GM19328 (cell line): Measurements from ENCODE around the gene KERA.

ENCODE experiments used
- ATAC-seq: cut with Tn5 transposase; IDR thresholded peaks from one replicate; pipeline ENCODE4 v1.9.1; 2021; ENCODE audit warnings: mild to moderate bottlenecking, moderate library complexity; ENCODE audit not compliant: unreplicated experiment

Gene KERA

DNA sequence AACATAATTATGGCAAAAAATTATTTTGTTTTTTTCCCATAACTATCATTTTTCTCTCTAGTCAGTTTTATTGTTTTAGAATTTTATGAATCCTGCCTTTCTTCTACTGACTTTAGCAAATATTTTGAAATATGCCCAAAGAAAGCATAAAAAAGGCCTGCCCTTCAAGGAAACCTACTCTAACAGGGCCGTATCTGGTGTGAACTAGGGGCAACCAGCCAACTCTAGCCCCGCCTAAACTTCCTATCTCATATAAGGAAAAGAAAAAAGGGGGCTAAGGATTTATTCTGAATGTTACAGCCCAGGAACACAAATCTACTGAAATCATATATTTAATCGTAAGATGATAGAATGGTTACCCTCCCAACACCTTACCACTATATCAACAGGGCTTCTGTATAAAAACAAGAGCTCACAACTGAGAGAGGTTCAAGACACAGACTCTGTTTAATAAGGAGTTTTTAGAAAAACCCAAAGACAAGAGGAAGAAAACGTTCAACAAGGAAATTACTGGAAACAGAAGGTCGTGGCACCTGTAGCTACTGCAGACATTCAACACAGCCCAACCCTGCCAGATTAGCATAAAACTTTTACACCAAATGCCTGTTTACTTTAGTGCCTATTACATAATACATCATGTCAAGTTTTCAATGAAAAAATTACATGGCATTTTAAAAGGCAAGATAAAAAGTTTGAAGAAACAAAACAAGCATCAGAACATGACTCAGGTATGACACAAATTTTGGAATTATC is 40.1 kb downstream of the KERA start:
- no peak for ATAC-seq

DNA sequence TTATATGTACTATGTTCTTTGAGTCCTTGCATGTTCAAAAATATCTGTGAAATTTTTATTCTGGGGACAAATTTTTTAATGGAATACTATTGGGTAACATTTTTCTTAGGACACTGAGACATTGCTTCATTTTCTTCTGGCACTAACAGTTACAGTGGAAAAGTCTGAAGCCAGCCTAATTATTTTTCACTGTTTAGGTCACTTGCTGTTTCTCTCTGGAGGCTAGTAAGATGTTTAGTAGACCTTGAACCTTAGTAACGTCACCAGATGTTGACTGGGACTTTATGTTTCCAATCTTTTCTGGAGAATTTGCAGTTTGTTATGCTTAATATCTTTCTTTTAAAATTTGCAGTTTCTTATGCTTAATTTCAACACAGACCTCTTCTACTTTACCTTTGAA is 40.8 kb downstream of the KERA start:
- no peak for ATAC-seq

DNA sequence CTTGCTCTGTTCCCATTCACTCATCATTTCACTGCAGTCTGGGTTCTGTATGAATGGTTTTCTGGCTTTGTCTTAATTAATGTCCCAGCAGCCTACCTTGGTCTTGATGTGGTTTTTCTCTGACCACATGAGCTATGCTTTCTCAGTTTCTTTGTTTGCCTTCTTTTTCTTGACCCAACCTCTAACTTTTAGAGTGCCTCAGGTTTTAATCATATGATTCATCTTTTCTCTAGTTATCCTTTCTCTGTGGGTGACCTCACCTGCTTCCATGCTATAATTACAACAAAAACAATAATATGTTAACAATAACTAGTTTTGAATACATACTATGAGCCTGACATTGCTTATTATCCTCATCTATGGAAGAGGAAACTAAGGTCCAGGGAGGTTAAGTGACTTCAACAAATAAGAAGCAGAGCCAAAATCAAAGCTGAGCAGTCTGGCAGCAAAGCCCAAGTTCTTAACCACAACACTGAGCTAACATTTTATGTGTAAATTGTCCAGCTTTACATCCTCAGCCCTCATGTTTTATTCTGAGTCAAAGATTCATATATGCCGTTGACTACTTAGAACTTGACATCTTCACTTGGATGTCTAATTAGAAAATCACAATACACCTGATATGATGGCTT is 48.4 kb downstream of the KERA start:
- ATAC-seq = peak; percentile 68

DNA sequence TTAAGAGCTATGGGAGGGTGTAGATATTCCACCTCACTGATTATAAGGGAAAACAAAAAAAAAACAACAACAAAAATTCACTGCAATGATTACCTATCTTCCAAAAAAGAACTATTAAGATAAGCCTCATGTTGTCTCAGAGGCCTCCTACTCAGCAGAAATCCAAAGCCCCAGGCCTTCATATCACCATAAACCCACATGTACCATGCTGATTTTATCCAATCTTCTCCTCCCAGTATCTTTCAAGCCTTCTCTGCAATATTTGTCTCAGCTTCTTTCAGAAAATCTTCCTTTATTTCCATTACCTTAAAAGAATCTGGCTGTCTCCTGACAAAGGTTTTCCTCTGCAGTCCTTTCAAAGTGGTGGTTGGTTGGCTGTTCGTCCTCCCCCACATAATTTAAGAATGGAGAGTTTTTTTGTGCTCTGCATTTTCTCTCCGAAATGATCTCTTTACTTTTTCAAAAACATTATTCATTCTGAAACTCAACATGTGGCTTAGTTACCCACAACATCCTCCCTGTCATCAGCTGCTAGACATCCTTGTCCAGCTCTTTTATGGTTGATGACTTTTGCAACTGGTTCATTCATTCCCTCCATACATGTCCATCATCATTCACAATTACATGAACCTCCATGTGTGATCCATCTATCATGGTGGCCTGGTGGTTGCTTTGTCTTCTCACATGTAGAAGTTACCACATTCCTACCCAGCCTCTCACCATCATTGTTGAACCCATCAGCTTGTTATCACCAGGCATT is 50.1 kb downstream of the KERA start:
- peak; percentile 75 for ATAC-seq

DNA sequence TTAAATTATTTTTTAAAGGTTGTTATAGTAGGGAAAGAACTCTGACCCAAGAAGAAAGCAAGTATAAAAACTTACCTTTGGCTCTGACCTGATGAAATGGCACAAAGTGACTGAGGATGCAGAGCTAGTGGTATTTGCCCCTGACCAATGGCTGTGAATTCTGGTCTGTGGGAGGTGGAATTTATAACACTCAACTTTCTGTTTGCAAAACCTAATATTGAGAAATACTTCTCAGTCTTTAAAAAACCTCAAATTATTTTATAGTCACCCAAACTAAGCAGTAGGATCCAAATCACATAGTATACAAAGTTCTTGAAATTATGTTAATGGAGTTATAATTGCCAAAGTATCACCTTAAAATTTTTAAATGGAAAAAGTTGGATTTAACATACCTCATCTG is 53.0 kb downstream of the KERA start, which contains the start of gene EPYC:
Gene EPYC, minus strand, starts transcription at position 101 of the 400 bp plus-strand sequence. CDS start 2,407 bp downstream, outside the sequence.
- ATAC-seq = no peak

DNA sequence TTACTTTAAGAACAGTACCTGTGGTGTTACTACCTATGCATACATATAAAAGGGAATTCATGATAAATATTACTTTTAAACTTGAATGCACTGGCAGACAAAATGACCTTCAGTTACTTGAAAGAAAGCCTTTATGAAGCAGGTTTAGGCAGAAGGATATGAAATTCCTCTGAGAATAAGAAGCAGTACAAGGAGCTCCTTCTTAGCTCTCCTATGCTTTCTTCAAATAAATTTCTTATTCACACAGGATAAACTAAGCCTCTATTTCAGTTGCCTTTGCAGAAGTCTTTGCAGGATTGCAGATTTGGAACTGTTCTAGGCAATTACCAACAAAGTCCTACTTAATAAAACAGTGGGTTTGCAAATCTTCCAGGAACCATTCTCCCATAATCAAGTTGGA is 54.1 kb downstream of the KERA start:
- no peak for ATAC-seq

DNA sequence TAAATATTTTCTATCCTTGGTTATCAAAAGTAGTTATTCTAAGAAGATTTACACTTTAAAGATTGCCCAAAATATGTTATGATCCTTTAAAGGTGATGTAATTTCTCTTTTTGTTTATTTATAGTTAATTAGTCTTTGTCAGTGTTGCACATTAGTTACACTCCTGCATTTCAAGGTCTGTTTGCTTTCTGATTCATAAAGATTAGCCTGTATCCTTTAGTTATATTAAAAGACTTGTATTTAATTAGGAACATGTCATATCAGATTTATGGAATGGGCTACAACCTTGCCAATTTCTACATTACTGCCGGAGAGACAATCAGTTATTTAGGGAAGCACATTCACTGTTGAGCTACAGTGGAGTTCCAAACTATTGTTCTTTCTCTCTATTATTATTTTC is 56.5 kb downstream of the KERA start:
- ATAC-seq = no peak
